Heart right ventricle (tissue), 16 donors: ENCODE data around the gene TMEM63C. TPM values are rescaled to one million over a fixed set of nuclear protein-coding genes. Genes with fewer than 3 reads are reported as not detected.

Source experiments
- ATAC-seq, 8 donors: fragments of 200-7000 bp; cut with Tn5 transposase; one replicate each; pipeline ENCODE4 v1.9.1; 2020; ENCODE audit warnings: mild to moderate bottlenecking in 8 of 8, moderate library complexity in 8 of 8, moderate number of reproducible peaks in 1 of 8
- DNase-seq, 2 donors: peaks; one replicate each; pipeline ENCODE4 v3.0.0-alpha.2; 2020
- H3K27ac ChIP-seq, 10 donors: fragments of 200-600 bp; sonication (generic) in 2 of 10; one replicate each; pipeline versions ENCODE4 v1.5.0 to v1.8.0; 2020 to 2022; ENCODE audit warnings: mild to moderate bottlenecking in 3 of 10
- H3K27me3 ChIP-seq, 7 donors: fragments of 200-600 bp; one replicate each; pipeline ENCODE4 v1.8.0; 2021 to 2022; ENCODE audit warnings: mild to moderate bottlenecking in 2 of 7
- H3K36me3 ChIP-seq, 9 donors: fragments of 200-600 bp; sonication (generic) in 1 of 9; one replicate each; pipeline versions ENCODE4 v1.5.0 to v1.8.0; 2020 to 2022; ENCODE audit warnings: mild to moderate bottlenecking in 2 of 9
- H3K4me1 ChIP-seq, 9 donors: fragments of 200-600 bp; sonication (generic) in 1 of 9; one replicate each; pipeline versions ENCODE4 v1.5.0 to v1.8.0; 2020 to 2022; ENCODE audit warnings: mild to moderate bottlenecking in 4 of 9
- H3K4me3 ChIP-seq, 10 donors: fragments of 200-600 bp; sonication (generic) in 2 of 10; one replicate each; pipeline versions ENCODE4 v1.5.0 to v1.8.0; 2020 to 2022; ENCODE audit warnings: mild to moderate bottlenecking in 7 of 10, moderate library complexity in 2 of 10
- H3K9me3 ChIP-seq, 11 donors: fragments of 200-600 bp in 10 of 11; sonication (generic) in 2 of 11; one replicate each; pipeline versions ENCODE4 v1.5.0 to v1.8.0; 2013 to 2022; ENCODE audit warnings: mild to moderate bottlenecking in 2 of 11, control low read depth in 1 of 11, moderate library complexity in 1 of 11
- CTCF ChIP-seq, 9 donors: fragments of 200-600 bp; sonication (generic) in 2 of 9; IDR thresholded peaks; one replicate each; pipeline versions ENCODE4 v1.5.0 to v1.8.0; 2021 to 2022; ENCODE audit warnings: antibody characterized with exemption in 9 of 9, mild to moderate bottlenecking in 5 of 9, moderate library complexity in 1 of 9
- WGBS, 2 donors: extraction: QIAGEN DNeasy Blood & Tissue Kit; methylation state at CpG; one replicate each; pipeline ENCODE4 v1.1.7; 2013; ENCODE audit warnings: inconsistent platforms in 1 of 2; 5-methylcytosine and 5-hydroxymethylcytosine counted together
- intact Hi-C, 10 donors: fragments of 100-400 bp; cut with DNase I; formaldehyde crosslinking; loops; one replicate each; pipeline versions ENCODE4 v1.11.1 to v1.14.2; 2022
- polyA plus RNA-seq, 2 donors: library from polyadenylated mRNA; stranded (reverse); fragments of 200-250 nt; gene quantifications; one replicate each; pipeline ENCODE4 v1.2.3, GENCODE V29; 2013
- total RNA-seq, 10 donors: library from RNA; stranded (reverse); fragmentation: NEBNext Ultra II Directional in 3 of 10; extraction: Animal tissue kit (Norgen Biotek cat#: 25700) in 3 of 10; gene quantifications; one replicate each; pipeline versions ENCODE4 v1.2.1 to v1.2.4, GENCODE V29; 2021 to 2023
- donor health status: Arrhythmogenic right ventricular cardiomyopathy.
- donor health status: ischemic (EF 13 %, LVEDD 7.1; RV severe dilation, severe dysfunction).
- donor health status: healthy with polysubstance abuse.
- donor health status: DM: no; HTN: yes; CAD: no.
- donor health status: DM: no; HTN: no; CAD: no.
- donor health status: ischemic (EF 25% LVEDD 6.9; RV normal size, moderate dysfunction).
- donor health status: ischemic (EF 25% LVEDD 5.7; RV mildly dilated, moderate dysfunction).
- donor health status: healthy.
- donor health status: DM: yes; HTN: yes; CAD: no.
- donor health status: Ischemic cardiomyopathy.
- donor health status: ischemic (EF 35%, LVEDD 5.7; RV mildly dilated, moderate dysfunction).
- donor health status: nonischemic (EF 11% LVEDD 7.7; RV severe dilation, severe dysfunction).
- donor health status: DM: yes; HTN: yes; CAD: no.
- donor health status: PGD.
- donor health status: ischemic (EF 29% LVEDD 5.4; RV normal size, mild dysfunction).
- donor health status: nonischemic (EF 23%, LVEDD 6.1; RV moderate dilation, normal function).

Gene TMEM63C
- total and polyA plus RNA-seq, 12 donors = under 0.01 to 7.2 (median 0.53) TPM

GRCh38 chr14:77144412-77145115, 37.0 kb upstream of the TMEM63C start:
- H3K27ac ChIP-seq = no peak overlapping the region
- 64 to 67% methylated on average over 4 of the region's 4 CpGs for WGBS, 2 donors

GRCh38 chr14:77145975-77146740, 35.4 kb upstream of the TMEM63C start:
- no peaks in the 10 kb centered on the region for H3K36me3 ChIP-seq
- WGBS, 2 donors = 8 to 13% methylated on average over 10 of the region's 10 CpGs
- intact Hi-C loops = no loop called here

More at GRCh38 chr14:77144412-77145115, 37.0 kb upstream of the TMEM63C start:
- no peak for ATAC-seq
- H3K4me1 ChIP-seq = peaks cover 7 to 25% (median 22%) of the 10 kb centered on the region in 9 donors
- H3K27me3 ChIP-seq = peaks cover 13 to 88% (median 80%) of the 10 kb centered on the region in 7 donors
- no peaks in the 10 kb centered on the region for H3K9me3 ChIP-seq
- intact Hi-C loops = loop anchor here in 1 of 10 donors (5.0 kb wide), 1 partner anchor 168 kb away; no protein-coding TSS in a partner anchor
- no peak for DNase-seq
- no peaks in the 10 kb centered on the region for H3K36me3 ChIP-seq
- no peak for TF ChIP-seq CTCF (IDR thresholded peaks at IDR 0.05)
- H3K4me3 ChIP-seq = no peak overlapping the region

GRCh38 chr14:77148510-77149231, 32.9 kb upstream of the TMEM63C start:
- 66 to 75% methylated on average over 8 of the region's 8 CpGs for WGBS, 2 donors

More at GRCh38 chr14:77145975-77146740, 35.4 kb upstream of the TMEM63C start:
- DNase-seq (no peak), ATAC-seq (no peak)
- Histone ChIP-seq H3K4me1 (peaks cover 1 to 9% (median 8%) of the 10 kb centered on the region in 9 donors), H3K4me3 (no peak overlapping the region), H3K27me3 (peaks cover 9 to 76% (median 65%) of the 10 kb centered on the region in 7 donors), H3K9me3 (no peaks in the 10 kb centered on the region), H3K27ac (no peak overlapping the region)
- TF ChIP-seq CTCF (IDR thresholded peaks at IDR 0.05) = no peak

More at GRCh38 chr14:77148510-77149231, 32.9 kb upstream of the TMEM63C start:
- H3K36me3 ChIP-seq = no peaks in the 10 kb centered on the region
- no peak for ATAC-seq
- intact Hi-C loops = no loop called here
- H3K27ac ChIP-seq = no peak overlapping the region
- H3K9me3 ChIP-seq = no peaks in the 10 kb centered on the region
- no peak for TF ChIP-seq CTCF (IDR thresholded peaks at IDR 0.05)
- peaks cover 0 to 62% (median 53%) of the 10 kb centered on the region in 7 donors for H3K27me3 ChIP-seq
- H3K4me1 ChIP-seq = peaks cover 0 to 5% (median 0%) of the 10 kb centered on the region in 9 donors
- no peak overlapping the region for H3K4me3 ChIP-seq
- no peak for DNase-seq
